HG02588 (cell line): ENCODE data around the gene URM1.

Experiments used
- ATAC-seq: cut with Tn5 transposase; IDR thresholded peaks from one replicate; pipeline ENCODE4 v1.9.1; 2021; ENCODE audit warnings: mild to moderate bottlenecking, moderate library complexity; ENCODE audit not compliant: unreplicated experiment

Gene URM1

DNA sequence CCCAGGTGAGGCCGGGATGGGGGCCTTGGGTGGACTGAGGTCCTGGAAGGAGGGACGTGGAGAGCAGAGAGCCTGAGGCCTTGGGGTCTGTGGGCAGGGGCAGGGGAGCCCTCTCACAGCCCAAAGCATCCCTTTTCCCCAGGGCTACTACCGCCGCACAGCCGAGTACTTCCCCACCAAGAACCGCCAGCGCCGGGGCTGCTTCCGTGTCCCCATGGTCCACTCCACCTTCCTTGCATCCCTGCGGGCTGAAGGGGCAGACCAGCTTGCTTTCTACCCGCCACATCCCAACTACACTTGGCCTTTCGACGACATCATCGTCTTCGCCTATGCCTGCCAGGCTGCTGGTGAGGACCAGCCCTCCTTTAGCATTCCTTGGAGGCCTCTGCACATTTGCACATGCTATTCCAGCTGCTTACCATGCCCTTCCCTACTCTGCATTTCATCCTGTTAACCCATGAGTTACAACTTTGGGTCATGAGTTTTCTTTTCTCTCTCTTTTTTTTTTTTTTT, 53.1 kb downstream of the URM1 start:
- no peak for ATAC-seq

DNA sequence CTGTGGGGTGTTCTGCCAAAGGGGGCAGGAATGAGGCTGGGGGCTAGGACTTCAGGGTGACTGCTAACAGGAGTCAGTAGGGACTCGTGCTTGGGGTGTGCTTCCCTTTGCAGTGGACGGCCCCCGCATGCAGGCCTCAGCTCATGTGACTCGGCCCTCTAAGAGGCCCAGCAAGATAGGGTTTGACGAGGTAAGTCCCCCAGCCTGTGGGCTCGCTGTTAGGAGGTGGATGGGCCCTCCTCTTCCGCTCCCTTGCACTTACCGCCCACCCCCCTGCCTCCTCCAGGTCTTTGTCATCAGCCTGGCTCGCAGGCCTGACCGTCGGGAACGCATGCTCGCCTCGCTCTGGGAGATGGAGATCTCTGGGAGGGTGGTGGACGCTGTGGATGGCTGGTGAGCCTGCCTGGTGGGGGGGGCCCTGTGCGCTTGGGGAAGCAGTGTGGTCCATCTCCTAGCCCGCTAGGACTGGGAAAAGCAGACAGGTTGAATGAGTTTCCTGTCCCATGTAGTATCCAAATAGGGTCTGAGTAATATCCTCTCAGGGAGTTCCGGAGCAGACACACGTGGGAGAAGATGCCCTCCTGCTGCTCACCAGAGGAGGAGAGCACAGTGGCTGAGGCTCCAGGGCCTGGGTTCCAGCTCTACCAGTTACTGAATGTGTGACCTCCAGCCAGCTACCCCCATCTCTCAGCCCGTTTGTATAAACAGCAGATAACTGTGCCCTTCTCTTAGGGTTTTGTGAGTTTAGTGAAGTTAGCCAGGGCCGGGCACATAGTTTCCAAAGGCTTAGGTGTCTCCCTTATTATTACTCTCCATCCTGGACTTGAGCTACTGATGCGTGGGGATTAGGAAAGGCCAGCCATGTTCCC, 57.7 kb downstream of the URM1 start:
- no peak for ATAC-seq

DNA sequence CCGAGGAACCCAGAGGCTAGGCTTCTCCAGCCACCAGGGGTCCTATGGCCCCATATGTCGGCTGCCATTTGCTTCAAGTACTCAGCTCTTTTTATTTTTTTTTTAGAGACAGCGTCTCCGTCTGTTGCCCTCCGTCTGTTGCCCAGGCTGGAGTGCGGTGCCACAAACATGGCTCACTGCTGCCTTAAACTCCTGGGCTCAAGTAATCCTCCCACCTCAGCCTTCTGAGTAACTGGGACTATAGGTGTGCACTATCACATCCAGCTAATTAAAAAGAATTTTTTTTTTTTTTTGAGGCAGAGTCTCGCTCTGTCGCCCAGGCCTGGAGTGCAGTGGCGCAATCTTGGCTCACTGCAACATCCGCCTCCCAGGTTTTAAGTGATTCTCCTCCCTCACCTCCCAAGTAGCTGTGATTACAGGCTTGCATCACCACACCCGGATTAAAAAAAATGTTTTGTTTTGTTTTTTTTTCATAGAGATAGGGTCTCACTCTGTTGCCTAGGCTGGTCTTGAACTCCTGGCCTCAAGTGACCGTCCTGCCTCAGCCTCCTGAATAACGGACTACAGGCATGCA, 58.4 kb downstream of the URM1 start:
- no peak for ATAC-seq

DNA sequence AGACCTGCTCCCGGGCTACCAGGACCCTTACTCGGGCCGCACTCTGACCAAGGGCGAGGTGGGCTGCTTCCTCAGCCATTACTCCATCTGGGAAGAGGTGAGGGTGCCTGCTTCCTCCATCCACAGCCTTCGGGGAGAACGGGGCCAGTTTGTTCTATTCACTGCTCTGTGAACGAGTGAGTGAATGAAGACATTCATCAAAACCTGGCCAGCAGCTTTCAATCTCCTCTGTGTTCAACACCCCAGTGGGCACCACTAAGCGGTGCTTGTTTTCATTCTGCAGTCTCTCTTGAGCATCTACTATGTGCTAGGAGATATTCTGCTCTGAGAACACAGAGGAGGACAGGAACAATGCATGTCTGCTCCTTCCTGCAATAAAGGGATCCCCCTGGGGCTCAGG, 60.0 kb downstream of the URM1 start:
- no peak for ATAC-seq

DNA sequence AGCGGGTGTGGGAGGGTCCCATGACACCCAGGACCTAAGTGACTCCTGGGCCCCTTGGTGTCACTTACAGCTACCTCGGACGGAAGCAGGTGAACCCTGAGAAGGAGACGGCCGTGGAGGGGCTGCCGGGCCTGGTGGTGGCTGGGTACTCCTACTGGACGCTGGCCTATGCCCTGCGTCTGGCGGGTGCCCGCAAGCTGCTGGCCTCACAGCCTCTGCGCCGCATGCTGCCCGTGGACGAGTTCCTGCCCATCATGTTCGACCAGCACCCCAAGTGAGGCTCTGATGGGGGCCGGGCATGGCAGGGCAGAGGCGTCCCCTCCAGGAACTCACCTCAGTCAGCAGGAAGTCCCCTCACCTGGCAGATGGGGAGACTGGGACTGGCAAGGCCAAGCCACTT, 63.2 kb downstream of the URM1 start:
- no peak for ATAC-seq

DNA sequence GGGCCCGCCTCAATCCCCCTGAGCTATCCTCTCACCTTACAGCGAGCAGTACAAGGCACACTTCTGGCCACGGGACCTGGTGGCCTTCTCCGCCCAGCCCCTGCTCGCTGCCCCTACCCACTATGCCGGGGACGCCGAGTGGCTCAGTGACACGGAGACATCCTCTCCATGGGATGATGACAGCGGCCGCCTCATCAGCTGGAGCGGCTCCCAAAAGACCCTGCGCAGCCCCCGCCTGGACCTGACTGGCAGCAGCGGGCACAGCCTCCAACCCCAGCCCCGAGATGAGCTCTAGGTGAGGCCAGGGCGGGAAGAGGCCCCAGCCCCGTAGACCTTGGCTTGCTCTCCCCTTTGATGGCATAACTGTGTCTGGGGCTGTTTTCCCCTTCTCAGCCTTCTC, 64.4 kb downstream of the URM1 start:
- no peak for ATAC-seq

DNA sequence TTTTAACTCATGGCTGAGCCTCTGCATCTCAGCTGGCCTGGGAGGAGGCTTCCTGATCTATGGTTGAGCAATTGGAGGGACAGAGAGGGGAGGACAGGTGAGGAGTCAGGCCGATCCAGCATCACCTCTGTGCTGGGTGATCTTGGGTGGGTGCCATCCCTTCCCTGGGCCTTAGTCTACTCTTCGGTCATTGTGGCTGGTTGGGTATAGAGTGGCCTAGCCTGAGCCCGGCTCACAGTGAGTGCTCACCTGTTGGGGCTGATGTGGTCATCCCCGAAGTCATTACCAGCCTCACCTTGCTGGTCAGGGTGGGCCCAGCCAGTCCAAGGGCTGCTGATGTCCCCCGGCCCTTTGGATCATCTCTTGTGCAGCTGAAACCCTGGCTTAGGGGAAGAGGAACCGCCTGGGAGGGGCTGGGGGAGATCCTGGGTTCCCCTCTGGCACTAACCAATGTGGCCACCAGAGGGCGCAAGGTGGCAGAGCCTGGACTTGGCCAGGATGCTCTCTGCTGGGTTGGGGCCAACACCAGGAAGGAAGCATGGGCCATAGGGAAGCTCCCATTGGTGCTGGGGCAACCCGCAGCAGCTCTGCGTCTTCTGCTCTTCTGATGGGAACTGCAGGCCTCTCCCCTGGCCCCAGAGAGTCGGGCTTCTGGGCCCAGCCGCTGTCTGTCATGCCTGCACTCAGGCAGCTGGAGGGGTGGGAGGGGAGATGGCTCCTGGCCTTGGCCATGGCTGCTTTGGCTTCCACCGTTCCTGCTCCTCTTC, 67.4 kb downstream of the URM1 start:
- no peak for ATAC-seq

DNA sequence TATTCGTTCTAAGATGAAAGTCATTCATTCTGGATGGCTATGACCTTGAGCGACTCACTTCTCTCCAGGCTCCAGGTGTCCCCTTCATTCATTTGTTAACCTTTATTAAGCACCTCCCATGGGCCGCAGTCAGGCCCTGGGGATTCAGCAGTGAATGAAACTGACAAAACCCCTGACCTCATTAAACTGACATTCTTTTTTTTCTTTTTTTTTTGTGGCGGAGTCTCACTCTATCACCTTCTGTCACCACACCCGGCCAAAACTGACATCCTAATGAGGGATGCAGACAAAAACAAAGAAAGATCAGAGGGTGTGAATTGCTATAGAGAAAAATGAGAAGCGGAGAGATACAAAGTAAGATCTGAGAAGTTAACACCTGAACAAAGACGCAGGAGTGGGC, 68.1 kb downstream of the URM1 start:
- ATAC-seq: no peak
